Keratinocyte (primary cell): ENCODE measurements around the gene OGA. TPM values are rescaled to one million over a fixed set of nuclear protein-coding genes. Genes with fewer than 3 reads are reported as not detected.

ENCODE experiments used
- DNase-seq: peaks from one replicate; pipeline ENCODE4 v3.0.0-alpha.2; 2011; ENCODE audit warnings: low read depth, missing footprints, low spot score
- FAIRE-seq: peaks from 2 replicates; lab custom pipeline; 2011; peaks lifted over from hg19 to GRCh38; lab: Jason Lieb, UNC
- H2AFZ ChIP-seq: 2 replicates; pipeline ENCODE4 v1.6.0; 2012; ENCODE audit warnings: low read length, control low read depth, inconsistent platforms; ENCODE audit not compliant: control insufficient read depth
- H3K27ac ChIP-seq: 2 replicates; pipeline ENCODE4 v1.5.1; 2011; ENCODE audit warnings: low read length; ENCODE audit not compliant: control insufficient read depth, insufficient read depth
- H3K27me3 ChIP-seq: 3 replicates; pipeline ENCODE4 v1.6.0; 2011; ENCODE audit warnings: low read length; ENCODE audit not compliant: control insufficient read depth, insufficient read depth; ENCODE audit errors: extremely low read depth
- H3K36me3 ChIP-seq, 2 experiments: 2 replicates in 1 of 2; 3 replicates in 1 of 2; pipeline ENCODE4 v1.5.1; 2011; ENCODE audit warnings: low read length in 2 of 2, mild to moderate bottlenecking in 1 of 2; ENCODE audit not compliant: control insufficient read depth in 2 of 2, insufficient read depth in 2 of 2; ENCODE audit errors: extremely low read depth in 1 of 2
- H3K4me1 ChIP-seq: 3 replicates; pipeline ENCODE4 v1.5.1; 2011; ENCODE audit warnings: low read length; ENCODE audit not compliant: control insufficient read depth, insufficient read depth; ENCODE audit errors: extremely low read depth
- H3K4me2 ChIP-seq: 3 replicates; pipeline ENCODE4 v1.6.0; 2011; ENCODE audit warnings: low read depth, low read length; ENCODE audit not compliant: control insufficient read depth, insufficient read depth; ENCODE audit errors: extremely low read depth
- H3K4me3 ChIP-seq, 3 experiments: fragments of 200-600 bp in 1 of 3; sonication (generic) in 1 of 3; 2 replicates in 2 of 3; 3 replicates in 1 of 3; pipeline ENCODE4 v1.5.1; 2011 to 2016; ENCODE audit warnings: low read length in 3 of 3, mild to moderate bottlenecking in 3 of 3, control low read depth in 2 of 3, inconsistent platforms in 1 of 3, low read depth in 1 of 3, mixed read lengths in 1 of 3, mixed run types in 1 of 3, moderate library complexity in 1 of 3; ENCODE audit not compliant: control insufficient read depth in 2 of 3, insufficient read depth in 2 of 3; ENCODE audit errors: extremely low read depth in 1 of 3
- H3K79me2 ChIP-seq: 2 replicates; pipeline ENCODE4 v1.6.0; 2012; ENCODE audit warnings: low read length; ENCODE audit not compliant: control insufficient read depth, insufficient read depth
- H3K9ac ChIP-seq: 3 replicates; pipeline ENCODE4 v1.6.0; 2011; ENCODE audit warnings: low read length; ENCODE audit not compliant: control insufficient read depth, insufficient read depth; ENCODE audit errors: extremely low read depth
- H3K9me1 ChIP-seq: 3 replicates; pipeline ENCODE4 v1.6.0; 2011; ENCODE audit warnings: low read length; ENCODE audit not compliant: control insufficient read depth, insufficient read depth; ENCODE audit errors: extremely low read depth
- H3K9me3 ChIP-seq: 2 replicates; pipeline ENCODE4 v1.5.1; 2012; ENCODE audit warnings: low read depth, low read length; ENCODE audit not compliant: control insufficient read depth
- H4K20me1 ChIP-seq: 3 replicates; pipeline ENCODE4 v1.6.0; 2011; ENCODE audit warnings: low read length; ENCODE audit not compliant: control insufficient read depth, insufficient read depth; ENCODE audit errors: extremely low read depth
- EZH2 ChIP-seq: IDR thresholded peaks from one replicate; pipeline ENCODE4 v1.6.1; 2012; ENCODE audit warnings: inconsistent platforms, mild to moderate bottlenecking, low read length, moderate library complexity
- dilution Hi-C: fragments of 300-500 bp; cut with MboI; formaldehyde crosslinking; loops from one replicate; pipeline ENCODE4 v1.7.0; 2020; ENCODE audit warnings: low sequenced_read_pairs; ENCODE audit not compliant: extremely low pct_ligation_motif_present
- polyA plus RNA-seq, 5 experiments: library from polyadenylated mRNA; depleted of rRNA in 3 of 5; stranded (reverse) in 3 of 5; stranded (forward) in 1 of 5; unstranded in 1 of 5; fragments of >200 nt; gene quantifications; 1 replicate in 1 of 5; 2 replicates in 3 of 5; 3 replicates in 1 of 5; pipeline versions ENCODE4 v1.2.1 to v1.2.3, GENCODE V29; 2011 to 2012; ENCODE audit warnings: missing spikeins in 2 of 5, low read depth in 1 of 5, low replicate concordance in 1 of 5
- TF ChIP-seq, protein P1 (sequence below), 3 experiments: IDR thresholded peaks in 1 of 3; conservative IDR thresholded peaks in 1 of 3; optimal IDR thresholded peaks in 1 of 3; 2 replicates in 2 of 3; 3 replicates in 1 of 3; pipeline versions ENCODE3 to v1.5.1; 2011; ENCODE audit warnings: low read length in 3 of 3, mild to moderate bottlenecking in 3 of 3, moderate library complexity in 2 of 3, control low read depth in 1 of 3, inconsistent platforms in 1 of 3; ENCODE audit not compliant: insufficient read depth in 2 of 3; ENCODE audit errors: extremely low read depth in 1 of 3

OGA gene
- polyA plus RNA-seq, 1 donor (not counting 4 experiments of a cell fraction or from before 2014, with no cell fraction given), result 104 TPM

DNA sequence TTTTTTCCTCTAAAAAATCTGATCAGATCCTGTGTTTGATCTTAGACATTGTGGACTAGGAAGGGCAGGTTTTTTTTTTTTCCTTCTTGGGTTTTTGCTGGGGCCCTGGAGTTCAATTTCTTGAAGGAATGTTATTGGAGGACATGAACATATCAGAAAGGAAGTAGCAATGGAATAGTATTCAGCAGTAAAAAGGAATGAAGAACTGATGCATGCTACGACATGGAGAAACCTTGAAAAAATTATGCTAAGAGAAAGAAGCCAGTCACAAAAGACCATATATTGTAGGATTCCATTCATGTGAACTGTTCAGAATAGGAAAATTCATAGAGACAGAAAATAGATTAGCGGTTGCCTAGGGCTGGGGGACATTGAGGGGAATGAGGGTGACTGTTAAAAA, 76.3 kb downstream of the OGA start:
- Histone ChIP-seq H4K20me1 (no peaks in the 10 kb centered on the region), H3K9me3 (no peaks in the 10 kb centered on the region), H3K27ac (no peak overlapping the region), H3K4me3 (no peak overlapping the region), H3K9me1 (no peaks in the 10 kb centered on the region), H3K27me3 (peaks cover 7% of the 10 kb centered on the region), H3K4me2 (no peak overlapping the region), H2AFZ (no peak overlapping the region), H3K79me2 (no peaks in the 10 kb centered on the region), H3K36me3 (no peaks in the 10 kb centered on the region), H3K4me1 (no peaks in the 10 kb centered on the region), H3K9ac (no peak overlapping the region)
- dilution Hi-C loops, result no loop called here
- no peak for TF ChIP-seq EZH2
- TF ChIP-seq, protein P1, sequence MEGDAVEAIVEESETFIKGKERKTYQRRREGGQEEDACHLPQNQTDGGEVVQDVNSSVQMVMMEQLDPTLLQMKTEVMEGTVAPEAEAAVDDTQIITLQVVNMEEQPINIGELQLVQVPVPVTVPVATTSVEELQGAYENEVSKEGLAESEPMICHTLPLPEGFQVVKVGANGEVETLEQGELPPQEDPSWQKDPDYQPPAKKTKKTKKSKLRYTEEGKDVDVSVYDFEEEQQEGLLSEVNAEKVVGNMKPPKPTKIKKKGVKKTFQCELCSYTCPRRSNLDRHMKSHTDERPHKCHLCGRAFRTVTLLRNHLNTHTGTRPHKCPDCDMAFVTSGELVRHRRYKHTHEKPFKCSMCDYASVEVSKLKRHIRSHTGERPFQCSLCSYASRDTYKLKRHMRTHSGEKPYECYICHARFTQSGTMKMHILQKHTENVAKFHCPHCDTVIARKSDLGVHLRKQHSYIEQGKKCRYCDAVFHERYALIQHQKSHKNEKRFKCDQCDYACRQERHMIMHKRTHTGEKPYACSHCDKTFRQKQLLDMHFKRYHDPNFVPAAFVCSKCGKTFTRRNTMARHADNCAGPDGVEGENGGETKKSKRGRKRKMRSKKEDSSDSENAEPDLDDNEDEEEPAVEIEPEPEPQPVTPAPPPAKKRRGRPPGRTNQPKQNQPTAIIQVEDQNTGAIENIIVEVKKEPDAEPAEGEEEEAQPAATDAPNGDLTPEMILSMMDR (optimal IDR thresholded peaks at IDR 0.05 in 1 of 3, IDR thresholded peaks at IDR 0.05 in 1 of 3, conservative IDR thresholded peaks at IDR 0.05 in 1 of 3; ENCODE audit: extremely low read depth in 1 of 3, insufficient read depth in 2 of 3, low read length in 3 of 3), result no peak
- DNase-seq, result no peak
- no peak for FAIRE-seq

GRCh38 chr10:101736666-101737065, 81.6 kb downstream of the OGA start:
- Histone ChIP-seq H3K4me2 (no peak overlapping the region), H2AFZ (no peak overlapping the region), H3K4me1 (no peaks in the 10 kb centered on the region), H3K27me3 (peaks cover 7% of the 10 kb centered on the region), H3K9ac (no peak overlapping the region), H4K20me1 (no peaks in the 10 kb centered on the region), H3K79me2 (no peaks in the 10 kb centered on the region), H3K9me3 (no peaks in the 10 kb centered on the region), H3K27ac (no peak overlapping the region), H3K36me3 (no peaks in the 10 kb centered on the region), H3K4me3 (no peak overlapping the region), H3K9me1 (no peaks in the 10 kb centered on the region)
- dilution Hi-C loops, result no loop called here
- no peak for TF ChIP-seq EZH2
- TF ChIP-seq, protein P1 (optimal IDR thresholded peaks at IDR 0.05 in 1 of 3, IDR thresholded peaks at IDR 0.05 in 1 of 3, conservative IDR thresholded peaks at IDR 0.05 in 1 of 3; ENCODE audit: extremely low read depth in 1 of 3, insufficient read depth in 2 of 3, low read length in 3 of 3), result no peak
- no peak for FAIRE-seq
- no peak for DNase-seq

Other genes with a start within 250 kb of the OGA start
- 11.6 to 18.6 TPM (median 11.9 TPM) in 3 replicates for gene POLL, start 230.2 kb downstream of the OGA start, polyA plus RNA-seq
- 43.3 to 58.1 TPM (median 57.9 TPM) in 3 replicates for gene DPCD, start 230.1 kb downstream of the OGA start, polyA plus RNA-seq
- gene FBXW4, start 123.3 kb downstream of the OGA start, polyA plus RNA-seq, result 22.3 to 25.4 TPM (median 23.7 TPM) in 3 replicates
- not detected in 3 replicates for gene FGF8, start 42.3 kb downstream of the OGA start, polyA plus RNA-seq
- 71.6 to 87.7 TPM (median 77.2 TPM) in 3 replicates for gene NPM3, start 35.0 kb downstream of the OGA start, polyA plus RNA-seq
- 0.17 to 0.71 TPM (median 0.41 TPM) in 3 replicates for gene KCNIP2, start 25.4 kb upstream of the OGA start, polyA plus RNA-seq
- 23.2 to 25.3 TPM (median 25.2 TPM) in 3 replicates for gene ARMH3, start 237.7 kb upstream of the OGA start, polyA plus RNA-seq
- gene HPS6, start 246.9 kb upstream of the OGA start, polyA plus RNA-seq, result 8.6 to 15.7 TPM (median 13.3 TPM) in 3 replicates